Measurements from ENCODE around the gene RPUSD2. TPM values are rescaled to one million over a fixed set of nuclear protein-coding genes. Genes with fewer than 3 reads are reported as not detected.

Gene RPUSD2
- polyA plus RNA-seq, 1 of the 3 experiments (the other 2 are of a cell fraction) = 10.8 TPM

DNA sequence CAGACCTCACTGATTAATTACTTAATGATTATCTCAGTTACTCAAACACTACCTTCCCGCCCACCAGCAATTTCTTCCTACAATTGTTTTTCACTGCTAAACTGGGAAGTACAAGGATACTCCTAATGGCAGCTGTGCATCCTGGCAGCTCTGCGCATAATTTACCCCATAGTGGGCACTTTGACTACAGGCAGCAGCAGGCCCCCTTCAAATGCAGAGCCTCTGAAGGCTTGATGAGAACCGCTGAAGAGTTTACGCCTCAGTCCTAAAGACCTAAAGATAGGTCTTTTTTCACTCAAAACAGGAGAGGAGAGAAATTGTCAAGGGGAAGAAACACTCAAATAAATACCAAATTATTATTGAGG, 15.0 kb upstream of the RPUSD2 start:
- DNase-seq = no peak
- H3K9me3 ChIP-seq = no peaks in the 10 kb centered on the region
- H3K4me2 ChIP-seq = no peak overlapping the region
- no peaks in the 10 kb centered on the region for H4K20me1 ChIP-seq (ENCODE audit: insufficient read depth)
- H3K9me2 ChIP-seq = no peaks in the 10 kb centered on the region
- ChIA-PET POLR2A (interaction anchor here (1.4 kb wide), 1 partner anchor 10 kb away, joined by 3 read pairs; the partner anchor contains the start of gene CCDC32), CTCF (no interaction called here)
- TF ChIP-seq CHD2 (IDR thresholded peaks at IDR 0.05; ENCODE audit: low read length, partially characterized antibody) = no peak
- no peak for TF ChIP-seq FOXJ3 (CRISPR knock-in tag; IDR thresholded peaks at IDR 0.05)
- TF ChIP-seq, protein P1, sequence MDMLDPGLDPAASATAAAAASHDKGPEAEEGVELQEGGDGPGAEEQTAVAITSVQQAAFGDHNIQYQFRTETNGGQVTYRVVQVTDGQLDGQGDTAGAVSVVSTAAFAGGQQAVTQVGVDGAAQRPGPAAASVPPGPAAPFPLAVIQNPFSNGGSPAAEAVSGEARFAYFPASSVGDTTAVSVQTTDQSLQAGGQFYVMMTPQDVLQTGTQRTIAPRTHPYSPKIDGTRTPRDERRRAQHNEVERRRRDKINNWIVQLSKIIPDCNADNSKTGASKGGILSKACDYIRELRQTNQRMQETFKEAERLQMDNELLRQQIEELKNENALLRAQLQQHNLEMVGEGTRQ (IDR thresholded peaks at IDR 0.05; ENCODE audit: borderline replicate concordance, low read depth, low read length) = no peak
- TF ChIP-seq, protein P2, sequence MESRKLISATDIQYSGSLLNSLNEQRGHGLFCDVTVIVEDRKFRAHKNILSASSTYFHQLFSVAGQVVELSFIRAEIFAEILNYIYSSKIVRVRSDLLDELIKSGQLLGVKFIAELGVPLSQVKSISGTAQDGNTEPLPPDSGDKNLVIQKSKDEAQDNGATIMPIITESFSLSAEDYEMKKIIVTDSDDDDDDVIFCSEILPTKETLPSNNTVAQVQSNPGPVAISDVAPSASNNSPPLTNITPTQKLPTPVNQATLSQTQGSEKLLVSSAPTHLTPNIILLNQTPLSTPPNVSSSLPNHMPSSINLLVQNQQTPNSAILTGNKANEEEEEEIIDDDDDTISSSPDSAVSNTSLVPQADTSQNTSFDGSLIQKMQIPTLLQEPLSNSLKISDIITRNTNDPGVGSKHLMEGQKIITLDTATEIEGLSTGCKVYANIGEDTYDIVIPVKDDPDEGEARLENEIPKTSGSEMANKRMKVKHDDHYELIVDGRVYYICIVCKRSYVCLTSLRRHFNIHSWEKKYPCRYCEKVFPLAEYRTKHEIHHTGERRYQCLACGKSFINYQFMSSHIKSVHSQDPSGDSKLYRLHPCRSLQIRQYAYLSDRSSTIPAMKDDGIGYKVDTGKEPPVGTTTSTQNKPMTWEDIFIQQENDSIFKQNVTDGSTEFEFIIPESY (IDR thresholded peaks at IDR 0.05; ENCODE audit: borderline replicate concordance, low read depth) = no peak
- no peak for TF ChIP-seq NRF1 (IDR thresholded peaks at IDR 0.05; ENCODE audit: low read depth, low read length)
- TF ChIP-seq, protein P3, sequence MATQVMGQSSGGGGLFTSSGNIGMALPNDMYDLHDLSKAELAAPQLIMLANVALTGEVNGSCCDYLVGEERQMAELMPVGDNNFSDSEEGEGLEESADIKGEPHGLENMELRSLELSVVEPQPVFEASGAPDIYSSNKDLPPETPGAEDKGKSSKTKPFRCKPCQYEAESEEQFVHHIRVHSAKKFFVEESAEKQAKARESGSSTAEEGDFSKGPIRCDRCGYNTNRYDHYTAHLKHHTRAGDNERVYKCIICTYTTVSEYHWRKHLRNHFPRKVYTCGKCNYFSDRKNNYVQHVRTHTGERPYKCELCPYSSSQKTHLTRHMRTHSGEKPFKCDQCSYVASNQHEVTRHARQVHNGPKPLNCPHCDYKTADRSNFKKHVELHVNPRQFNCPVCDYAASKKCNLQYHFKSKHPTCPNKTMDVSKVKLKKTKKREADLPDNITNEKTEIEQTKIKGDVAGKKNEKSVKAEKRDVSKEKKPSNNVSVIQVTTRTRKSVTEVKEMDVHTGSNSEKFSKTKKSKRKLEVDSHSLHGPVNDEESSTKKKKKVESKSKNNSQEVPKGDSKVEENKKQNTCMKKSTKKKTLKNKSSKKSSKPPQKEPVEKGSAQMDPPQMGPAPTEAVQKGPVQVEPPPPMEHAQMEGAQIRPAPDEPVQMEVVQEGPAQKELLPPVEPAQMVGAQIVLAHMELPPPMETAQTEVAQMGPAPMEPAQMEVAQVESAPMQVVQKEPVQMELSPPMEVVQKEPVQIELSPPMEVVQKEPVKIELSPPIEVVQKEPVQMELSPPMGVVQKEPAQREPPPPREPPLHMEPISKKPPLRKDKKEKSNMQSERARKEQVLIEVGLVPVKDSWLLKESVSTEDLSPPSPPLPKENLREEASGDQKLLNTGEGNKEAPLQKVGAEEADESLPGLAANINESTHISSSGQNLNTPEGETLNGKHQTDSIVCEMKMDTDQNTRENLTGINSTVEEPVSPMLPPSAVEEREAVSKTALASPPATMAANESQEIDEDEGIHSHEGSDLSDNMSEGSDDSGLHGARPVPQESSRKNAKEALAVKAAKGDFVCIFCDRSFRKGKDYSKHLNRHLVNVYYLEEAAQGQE (IDR thresholded peaks at IDR 0.05; ENCODE audit: low read depth, low read length) = no peak
- TF ChIP-seq, protein P4, sequence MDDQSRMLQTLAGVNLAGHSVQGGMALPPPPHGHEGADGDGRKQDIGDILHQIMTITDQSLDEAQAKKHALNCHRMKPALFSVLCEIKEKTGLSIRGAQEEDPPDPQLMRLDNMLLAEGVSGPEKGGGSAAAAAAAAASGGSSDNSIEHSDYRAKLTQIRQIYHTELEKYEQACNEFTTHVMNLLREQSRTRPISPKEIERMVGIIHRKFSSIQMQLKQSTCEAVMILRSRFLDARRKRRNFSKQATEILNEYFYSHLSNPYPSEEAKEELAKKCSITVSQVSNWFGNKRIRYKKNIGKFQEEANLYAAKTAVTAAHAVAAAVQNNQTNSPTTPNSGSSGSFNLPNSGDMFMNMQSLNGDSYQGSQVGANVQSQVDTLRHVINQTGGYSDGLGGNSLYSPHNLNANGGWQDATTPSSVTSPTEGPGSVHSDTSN (IDR thresholded peaks at IDR 0.05) = no peak
- no peak for TF ChIP-seq GABPA (IDR thresholded peaks at IDR 0.05; ENCODE audit: low read depth)
- TF ChIP-seq TCF12 (IDR thresholded peaks at IDR 0.05) = no peak
- TF ChIP-seq, protein P5, sequence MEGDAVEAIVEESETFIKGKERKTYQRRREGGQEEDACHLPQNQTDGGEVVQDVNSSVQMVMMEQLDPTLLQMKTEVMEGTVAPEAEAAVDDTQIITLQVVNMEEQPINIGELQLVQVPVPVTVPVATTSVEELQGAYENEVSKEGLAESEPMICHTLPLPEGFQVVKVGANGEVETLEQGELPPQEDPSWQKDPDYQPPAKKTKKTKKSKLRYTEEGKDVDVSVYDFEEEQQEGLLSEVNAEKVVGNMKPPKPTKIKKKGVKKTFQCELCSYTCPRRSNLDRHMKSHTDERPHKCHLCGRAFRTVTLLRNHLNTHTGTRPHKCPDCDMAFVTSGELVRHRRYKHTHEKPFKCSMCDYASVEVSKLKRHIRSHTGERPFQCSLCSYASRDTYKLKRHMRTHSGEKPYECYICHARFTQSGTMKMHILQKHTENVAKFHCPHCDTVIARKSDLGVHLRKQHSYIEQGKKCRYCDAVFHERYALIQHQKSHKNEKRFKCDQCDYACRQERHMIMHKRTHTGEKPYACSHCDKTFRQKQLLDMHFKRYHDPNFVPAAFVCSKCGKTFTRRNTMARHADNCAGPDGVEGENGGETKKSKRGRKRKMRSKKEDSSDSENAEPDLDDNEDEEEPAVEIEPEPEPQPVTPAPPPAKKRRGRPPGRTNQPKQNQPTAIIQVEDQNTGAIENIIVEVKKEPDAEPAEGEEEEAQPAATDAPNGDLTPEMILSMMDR (IDR thresholded peaks at IDR 0.05) = no peak
- no peak for TF ChIP-seq FOXM1 (IDR thresholded peaks at IDR 0.05; ENCODE audit: low read depth)
- no peak for TF ChIP-seq TAF1 (IDR thresholded peaks at IDR 0.05; ENCODE audit: borderline replicate concordance, low read depth, low read length)
- TF ChIP-seq, protein P6, sequence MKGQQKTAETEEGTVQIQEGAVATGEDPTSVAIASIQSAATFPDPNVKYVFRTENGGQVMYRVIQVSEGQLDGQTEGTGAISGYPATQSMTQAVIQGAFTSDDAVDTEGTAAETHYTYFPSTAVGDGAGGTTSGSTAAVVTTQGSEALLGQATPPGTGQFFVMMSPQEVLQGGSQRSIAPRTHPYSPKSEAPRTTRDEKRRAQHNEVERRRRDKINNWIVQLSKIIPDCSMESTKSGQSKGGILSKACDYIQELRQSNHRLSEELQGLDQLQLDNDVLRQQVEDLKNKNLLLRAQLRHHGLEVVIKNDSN (IDR thresholded peaks at IDR 0.05; ENCODE audit: borderline replicate concordance, low read depth) = no peak
- no peak for TF ChIP-seq SMC3 (IDR thresholded peaks at IDR 0.05; ENCODE audit: low read depth, low read length)
- H3K36me3 ChIP-seq (replicated peaks in 1 of 2; ENCODE audit: control insufficient read depth in 1 of 2, insufficient read depth in 2 of 2, low read length in 1 of 2) = peaks cover 8 to 37% of the 10 kb centered on the region in 2 experiments
- 93% methylated on average over 4 of the region's 4 CpGs for WGBS (ENCODE audit: low lambda C conversion rate)
- no peaks in the 10 kb centered on the region for H3F3A ChIP-seq (replicated peaks; ENCODE audit: insufficient read depth)
- no peaks in the 10 kb centered on the region for H3K27me3 ChIP-seq (ENCODE audit: insufficient read depth)
- H3K27ac ChIP-seq (ENCODE audit: low read depth in 2 of 2, low read length in 1 of 2) = no peak overlapping the region
- no peaks in the 10 kb centered on the region; a peak in 1 of 4 replicates for H3K4me1 ChIP-seq (ENCODE audit: control insufficient read depth in 1 of 2, insufficient read depth in 2 of 2, low read depth in 1 of 2, low read length in 1 of 2)
- H3K79me2 ChIP-seq (ENCODE audit: insufficient read depth) = no peaks in the 10 kb centered on the region
- no peak overlapping the region for H3K4me3 ChIP-seq (ENCODE audit: low read depth in 2 of 2, low read length in 1 of 2)
- no peak overlapping the region for H3K9ac ChIP-seq
- H2AFZ ChIP-seq (ENCODE audit: low read depth) = no peak overlapping the region

Measured in SK-N-SH (cell line).